HCT116 (cell line): ENCODE data around the gene GTPBP2.

Experiments used
- CTCF ChIP-seq, 3 experiments: fragments of 200-600 bp in 1 of 3; sonication (generic) in 1 of 3; IDR thresholded peaks in 2 of 3; conservative IDR thresholded peaks in 1 of 3; 2 replicates each; pipeline ENCODE4 v1.5.1; 2012 to 2017; ENCODE audit warnings: low read depth in 2 of 3, low read length in 2 of 3, antibody characterized with exemption in 1 of 3, borderline replicate concordance in 1 of 3, control low read depth in 1 of 3, mild to moderate bottlenecking in 1 of 3, mixed read lengths in 1 of 3, mixed run types in 1 of 3, moderate library complexity in 1 of 3; ENCODE audit not compliant: insufficient read depth in 1 of 3
- EZH2 ChIP-seq: fragments of 200-600 bp; sonication (generic); IDR thresholded peaks from 2 replicates; pipeline ENCODE4 v1.6.1; 2017; ENCODE audit warnings: antibody characterized with exemption, mixed run types
- ZBTB33 ChIP-seq: IDR thresholded peaks from 2 replicates; pipeline ENCODE4 v1.6.1; 2011; ENCODE audit warnings: mild to moderate bottlenecking, low read length, moderate library complexity; ENCODE audit not compliant: insufficient replicate concordance; ENCODE audit errors: extremely low read depth

- TF ChIP-seq CTCF (IDR thresholded peaks at IDR 0.05 in 2 of 3, conservative IDR thresholded peaks at IDR 0.05 in 1 of 3; ENCODE audit: borderline replicate concordance in 1 of 3, insufficient read depth in 1 of 3, low read depth in 2 of 3, low read length in 2 of 3) (no peak), ZBTB33 (no peak), EZH2 (no peak)
Observed at GRCh38 chr6:43613721-43614395, 15.2 kb downstream of the GTPBP2 start.
